Tibial artery (tissue), 4 donors: ENCODE measurements around the gene OR2B6.

Experiments
- DNase-seq, 2 donors: peaks; one replicate each; pipeline ENCODE4 v3.0.0-alpha.2; 2019
- H3K27ac ChIP-seq, 2 donors: fragments of 200-600 bp; sonication (generic) in 1 of 2; 1 replicate in 1 of 2; 2 replicates in 1 of 2; pipeline ENCODE4 v1.5.1; 2018 to 2019; ENCODE audit warnings: mild to moderate bottlenecking in 1 of 2
- H3K27me3 ChIP-seq, 2 donors: fragments of 200-600 bp; sonication (generic) in 1 of 2; one replicate each; pipeline versions ENCODE4 v1.5.1 to v1.6.0; 2016 to 2019
- H3K36me3 ChIP-seq, 3 donors: fragments of 200-600 bp; sonication (generic) in 2 of 3; one replicate each; pipeline ENCODE4 v1.5.1; 2016 to 2019; ENCODE audit warnings: mild to moderate bottlenecking in 2 of 3
- H3K4me1 ChIP-seq, 4 donors: fragments of 200-600 bp; sonication (generic) in 2 of 4; 1 replicate in 3 of 4; 2 replicates in 1 of 4; pipeline ENCODE4 v1.5.1; 2016 to 2019
- H3K4me3 ChIP-seq, 2 donors: fragments of 200-600 bp; sonication (generic) in 1 of 2; 1 replicate in 1 of 2; 2 replicates in 1 of 2; pipeline ENCODE4 v1.5.1; 2018 to 2019; ENCODE audit warnings: mild to moderate bottlenecking in 2 of 2
- H3K9me3 ChIP-seq, 3 donors: fragments of 200-600 bp; sonication (generic) in 1 of 3; one replicate each; pipeline ENCODE4 v1.5.1; 2016 to 2019
- CTCF ChIP-seq, 2 experiments: fragments of 200-600 bp in 1 of 2; fragments of 450-650 bp in 1 of 2; IDR thresholded peaks; one replicate each; pipeline ENCODE4 v1.5.1; 2017 to 2019; ENCODE audit warnings: antibody characterized with exemption in 2 of 2, mild to moderate bottlenecking in 1 of 2, moderate library complexity in 1 of 2
- intact Hi-C: fragments of 100-400 bp; cut with DNase I; formaldehyde crosslinking; loops from one replicate; pipeline ENCODE4 v1.15.0; 2023; ENCODE audit warnings: low total_unique reads

The OR2B6 gene

GRCh38 chr6:27962506-27962905 lies 5.5 kb downstream of the OR2B6 start:
- no peaks in the 10 kb centered on the region for H3K9me3 ChIP-seq
- intact Hi-C loops: no loop called here
- H3K27ac ChIP-seq: no peak overlapping the region
- H3K36me3 ChIP-seq: no peaks in the 10 kb centered on the region
- no peak overlapping the region for H3K4me3 ChIP-seq
- no peak for TF ChIP-seq CTCF (IDR thresholded peaks at IDR 0.05)
- no peaks in the 10 kb centered on the region for H3K27me3 ChIP-seq
- no peaks in the 10 kb centered on the region for H3K4me1 ChIP-seq
- DNase-seq: no peak

- no peaks in the 10 kb centered on the region for H3K9me3 ChIP-seq
- no peaks in the 10 kb centered on the region for H3K36me3 ChIP-seq
- no peak for DNase-seq
- H3K27ac ChIP-seq: no peak overlapping the region
- TF ChIP-seq CTCF (IDR thresholded peaks at IDR 0.05): no peak
- H3K4me3 ChIP-seq: no peak overlapping the region
- H3K27me3 ChIP-seq: no peaks in the 10 kb centered on the region
- no peaks in the 10 kb centered on the region for H3K4me1 ChIP-seq
- intact Hi-C loops: no loop called here
Measured at GRCh38 chr6:27966044-27966443, 9.0 kb downstream of the OR2B6 start.

GRCh38 chr6:27966816-27967426 lies 9.9 kb downstream of the OR2B6 start:
- H3K36me3 ChIP-seq: no peaks in the 10 kb centered on the region
- no peaks in the 10 kb centered on the region for H3K9me3 ChIP-seq
- intact Hi-C loops: no loop called here
- H3K27me3 ChIP-seq: no peaks in the 10 kb centered on the region
- H3K4me1 ChIP-seq: no peaks in the 10 kb centered on the region
- no peak overlapping the region for H3K27ac ChIP-seq
- H3K4me3 ChIP-seq: no peak overlapping the region
- no peak for TF ChIP-seq CTCF (IDR thresholded peaks at IDR 0.05)
- DNase-seq: no peak

GRCh38 chr6:27970444-27970843 lies 13.4 kb downstream of the OR2B6 start:
- intact Hi-C loops: no loop called here
- no peak for DNase-seq
- no peaks in the 10 kb centered on the region for H3K9me3 ChIP-seq
- no peak for TF ChIP-seq CTCF (IDR thresholded peaks at IDR 0.05)
- no peak overlapping the region for H3K27ac ChIP-seq
- H3K4me1 ChIP-seq: no peaks in the 10 kb centered on the region
- H3K36me3 ChIP-seq: no peaks in the 10 kb centered on the region
- no peak overlapping the region for H3K4me3 ChIP-seq
- no peaks in the 10 kb centered on the region for H3K27me3 ChIP-seq

- H3K9me3 ChIP-seq: no peaks in the 10 kb centered on the region
- H3K27me3 ChIP-seq: no peaks in the 10 kb centered on the region
- no peaks in the 10 kb centered on the region for H3K36me3 ChIP-seq
- no peak overlapping the region for H3K27ac ChIP-seq
- no peak overlapping the region for H3K4me3 ChIP-seq
- TF ChIP-seq CTCF (IDR thresholded peaks at IDR 0.05): no peak
- H3K4me1 ChIP-seq: no peaks in the 10 kb centered on the region
- intact Hi-C loops: no loop called here
- DNase-seq: no peak
Measured at GRCh38 chr6:27972750-27973149, 15.7 kb downstream of the OR2B6 start.

GRCh38 chr6:27977387-27977786 lies 20.3 kb downstream of the OR2B6 start:
- H3K4me3 ChIP-seq: no peak overlapping the region
- no peak for DNase-seq
- H3K36me3 ChIP-seq: no peaks in the 10 kb centered on the region
- no peaks in the 10 kb centered on the region for H3K9me3 ChIP-seq
- intact Hi-C loops: no loop called here
- no peaks in the 10 kb centered on the region for H3K27me3 ChIP-seq
- H3K27ac ChIP-seq: no peak overlapping the region
- H3K4me1 ChIP-seq: no peaks in the 10 kb centered on the region
- TF ChIP-seq CTCF (IDR thresholded peaks at IDR 0.05): no peak
